ENCODE data around the gene RPGR.

DNA sequence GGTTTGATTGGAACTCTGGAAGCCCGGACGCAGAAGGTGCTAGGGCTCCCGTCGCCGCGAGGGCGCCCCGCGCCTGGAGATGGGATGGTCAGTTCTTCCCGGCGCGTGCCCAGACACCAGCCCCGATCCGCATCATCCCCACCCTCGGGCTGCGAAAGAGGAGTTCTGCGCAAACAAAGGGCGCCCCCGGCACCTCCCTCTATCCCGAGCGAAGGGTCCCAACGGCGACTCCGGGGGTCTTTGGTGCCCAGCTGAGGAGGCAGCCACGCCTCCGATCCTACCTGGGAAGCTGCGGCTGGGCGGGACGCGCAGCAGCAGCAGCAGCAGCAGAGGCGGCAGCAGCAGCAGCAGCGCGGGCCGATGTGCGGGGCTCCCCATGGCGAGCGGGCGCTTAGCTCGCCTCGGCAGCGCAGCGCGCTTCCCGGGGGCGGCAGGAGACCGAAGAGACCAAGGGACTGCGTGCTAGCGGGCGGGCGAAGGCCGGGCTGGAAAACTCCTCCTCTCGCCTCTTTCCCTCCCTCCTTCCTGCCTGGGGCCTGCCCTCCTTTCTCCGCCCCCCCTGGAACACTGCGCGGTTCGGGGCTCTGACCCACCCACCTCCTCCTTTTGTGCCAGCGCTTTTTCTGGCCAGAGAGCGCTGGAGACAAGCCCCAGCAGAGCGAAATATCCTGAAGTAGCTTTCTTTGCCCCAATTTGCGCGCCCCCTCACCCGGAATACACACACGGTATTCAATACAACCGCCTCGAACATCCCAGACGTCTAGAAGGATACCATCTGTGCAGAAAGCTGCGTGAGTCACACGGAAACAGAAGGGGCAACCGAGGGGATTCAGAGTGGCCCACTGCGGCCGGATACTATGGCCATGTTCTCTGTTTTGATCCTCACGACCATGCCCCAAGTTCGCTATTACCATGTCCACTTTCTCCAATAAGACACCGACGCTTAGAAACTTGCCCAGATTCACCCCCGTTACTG, 106.6 kb downstream of the RPGR start, which contains the start of gene SRPX:
- TF ChIP-seq, protein P1, sequence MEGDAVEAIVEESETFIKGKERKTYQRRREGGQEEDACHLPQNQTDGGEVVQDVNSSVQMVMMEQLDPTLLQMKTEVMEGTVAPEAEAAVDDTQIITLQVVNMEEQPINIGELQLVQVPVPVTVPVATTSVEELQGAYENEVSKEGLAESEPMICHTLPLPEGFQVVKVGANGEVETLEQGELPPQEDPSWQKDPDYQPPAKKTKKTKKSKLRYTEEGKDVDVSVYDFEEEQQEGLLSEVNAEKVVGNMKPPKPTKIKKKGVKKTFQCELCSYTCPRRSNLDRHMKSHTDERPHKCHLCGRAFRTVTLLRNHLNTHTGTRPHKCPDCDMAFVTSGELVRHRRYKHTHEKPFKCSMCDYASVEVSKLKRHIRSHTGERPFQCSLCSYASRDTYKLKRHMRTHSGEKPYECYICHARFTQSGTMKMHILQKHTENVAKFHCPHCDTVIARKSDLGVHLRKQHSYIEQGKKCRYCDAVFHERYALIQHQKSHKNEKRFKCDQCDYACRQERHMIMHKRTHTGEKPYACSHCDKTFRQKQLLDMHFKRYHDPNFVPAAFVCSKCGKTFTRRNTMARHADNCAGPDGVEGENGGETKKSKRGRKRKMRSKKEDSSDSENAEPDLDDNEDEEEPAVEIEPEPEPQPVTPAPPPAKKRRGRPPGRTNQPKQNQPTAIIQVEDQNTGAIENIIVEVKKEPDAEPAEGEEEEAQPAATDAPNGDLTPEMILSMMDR (IDR thresholded peaks at IDR 0.05; ENCODE audit: insufficient read depth, low read length): no peak
- TF ChIP-seq GABPA (IDR thresholded peaks at IDR 0.05; ENCODE audit: low read depth) (no peak), SPI1 (IDR thresholded peaks at IDR 0.05; ENCODE audit: borderline replicate concordance, low read depth) (no peak)

All from HL-60 (cell line).